H1 (cell line): ENCODE data around the gene GRM1. TPM values are rescaled to one million over a fixed set of nuclear protein-coding genes. Genes with fewer than 3 reads are reported as not detected.

Experiments
- BCL11A ChIP-seq, 2 experiments: IDR thresholded peaks; one replicate each; pipeline ENCODE4 v1.6.1; 2011; ENCODE audit warnings: low read depth in 2 of 2, low read length in 2 of 2, mild to moderate bottlenecking in 2 of 2
- FOSL1 ChIP-seq: IDR thresholded peaks from 2 replicates; pipeline ENCODE4 v1.6.1; 2011; ENCODE audit warnings: mild to moderate bottlenecking, low read depth, low read length, moderate library complexity; ENCODE audit not compliant: insufficient read depth
- SRF ChIP-seq: IDR thresholded peaks from 2 replicates; pipeline ENCODE4 v1.6.1; 2011; ENCODE audit warnings: mild to moderate bottlenecking, low read depth, low read length, moderate library complexity
- YY1 ChIP-seq: IDR thresholded peaks from 2 replicates; pipeline ENCODE4 v1.6.1; 2011; ENCODE audit warnings: low read depth, mild to moderate bottlenecking, low read length
- polyA plus RNA-seq, 7 experiments: library from polyadenylated mRNA; depleted of rRNA in 3 of 7; stranded (reverse) in 5 of 7; unstranded in 2 of 7; fragments of >200 nt in 5 of 7; fragments of 200-250 nt in 2 of 7; gene quantifications; 1 replicate in 5 of 7; 2 replicates in 1 of 7; 4 replicates in 1 of 7; pipeline versions ENCODE4 v1.2.1 to v1.2.3, GENCODE V29; 2011 to 2013; ENCODE audit warnings: missing spikeins in 2 of 7, mixed read lengths in 2 of 7
- total RNA-seq: library from RNA; stranded (reverse); fragmentation: NEBNext Ultra II Directional; extraction: Animal tissue kit (Norgen Biotek cat#: 25700); gene quantifications from 2 replicates; pipeline ENCODE4 v1.2.1, GENCODE V29; 2021

GRM1 gene
- total and polyA plus RNA-seq, 2 of the 8 experiments (the other 6 are each of a cell fraction or from before 2014, with no cell fraction given), result 0.15 to 1.3 TPM

DNA sequence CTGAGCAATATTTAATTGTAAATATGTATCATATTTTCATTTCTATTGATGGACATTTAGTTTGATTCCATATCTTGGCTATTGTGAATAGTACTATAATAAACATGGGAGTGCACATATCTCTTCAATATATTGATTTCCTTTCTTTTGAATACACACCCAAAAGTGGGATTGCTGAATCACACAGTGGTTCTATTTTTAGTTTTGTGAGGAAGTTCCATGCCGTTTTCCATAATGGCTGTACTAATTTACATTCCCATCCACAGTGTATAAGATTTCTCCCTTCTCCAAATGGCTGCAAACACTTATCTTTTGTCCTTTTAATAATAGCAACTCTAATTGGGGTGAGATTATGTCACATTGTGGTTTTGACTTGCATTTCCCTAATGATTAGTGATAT lies 428.0 kb downstream of the GRM1 start (continued):
- TF ChIP-seq BCL11A (IDR thresholded peaks at IDR 0.05; ENCODE audit: low read depth in 2 of 2, low read length in 2 of 2) (no peak), YY1 (no peak), FOSL1 (no peak), SRF (no peak)
